Kidney epithelial cell (primary cell): ENCODE results near the gene F2RL1. TPM values are rescaled to one million over a fixed set of nuclear protein-coding genes. Genes with fewer than 3 reads are reported as not detected.
"Not testable (repeated sequence)": the region's sequence is repeated elsewhere in the genome, so short reads cannot be mapped to it uniquely, and the experiment has no call there.

Source experiments
- DNase-seq: peaks from one replicate; pipeline ENCODE4 v3.0.0-alpha.2; 2010; ENCODE audit warnings: low read depth
- H3K27me3 ChIP-seq: 2 replicates; pipeline ENCODE4 v1.6.0; 2011; ENCODE audit warnings: low read length; ENCODE audit not compliant: control insufficient read depth, insufficient read depth
- H3K36me3 ChIP-seq: 2 replicates; pipeline ENCODE4 v1.5.1; 2011; ENCODE audit warnings: low read length; ENCODE audit not compliant: control insufficient read depth, insufficient read depth
- H3K4me3 ChIP-seq: 2 replicates; pipeline ENCODE4 v1.5.1; 2011; ENCODE audit warnings: low read depth, mild to moderate bottlenecking, control low read depth, low read length
- total RNA-seq: library from RNA; depleted of rRNA; stranded (reverse); fragments of >200 nt; gene quantifications from 2 replicates; pipeline ENCODE4 v1.2.3, GENCODE V29; 2015
- TF ChIP-seq, protein P1 (sequence below): IDR thresholded peaks from 2 replicates; pipeline ENCODE4 v1.5.1; 2011; ENCODE audit warnings: mild to moderate bottlenecking, moderate library complexity, low read length, control low read depth, inconsistent platforms; ENCODE audit not compliant: insufficient read depth, poor library complexity, severe bottlenecking

The F2RL1 gene
- total RNA-seq, 1 donor from 2014 or later = 144 TPM

DNA sequence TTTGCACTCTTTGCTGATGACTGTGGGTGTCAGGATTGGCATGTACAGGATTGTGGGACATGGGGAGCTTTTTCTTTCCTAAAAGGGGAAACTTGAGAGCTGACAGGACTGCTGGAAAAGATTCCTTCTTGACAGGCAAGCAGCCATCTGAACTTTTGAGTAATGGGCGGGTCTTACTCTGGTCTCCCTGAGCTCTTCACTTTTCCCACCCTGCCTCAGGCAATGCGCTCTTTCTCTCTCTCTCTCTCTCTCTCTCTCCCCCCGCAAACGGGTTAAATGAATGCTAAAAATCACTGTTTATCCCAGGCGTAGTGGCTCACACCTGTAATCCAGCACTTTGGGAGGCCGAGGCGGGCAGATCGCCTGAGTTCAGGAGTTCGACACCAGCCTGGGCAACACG lies 37.1 kb upstream of the F2RL1 start:
- Histone ChIP-seq H3K36me3 (no peaks in the 10 kb centered on the region), H3K4me3 (no peak overlapping the region), H3K27me3 (no peaks in the 10 kb centered on the region)
- TF ChIP-seq, protein P1, sequence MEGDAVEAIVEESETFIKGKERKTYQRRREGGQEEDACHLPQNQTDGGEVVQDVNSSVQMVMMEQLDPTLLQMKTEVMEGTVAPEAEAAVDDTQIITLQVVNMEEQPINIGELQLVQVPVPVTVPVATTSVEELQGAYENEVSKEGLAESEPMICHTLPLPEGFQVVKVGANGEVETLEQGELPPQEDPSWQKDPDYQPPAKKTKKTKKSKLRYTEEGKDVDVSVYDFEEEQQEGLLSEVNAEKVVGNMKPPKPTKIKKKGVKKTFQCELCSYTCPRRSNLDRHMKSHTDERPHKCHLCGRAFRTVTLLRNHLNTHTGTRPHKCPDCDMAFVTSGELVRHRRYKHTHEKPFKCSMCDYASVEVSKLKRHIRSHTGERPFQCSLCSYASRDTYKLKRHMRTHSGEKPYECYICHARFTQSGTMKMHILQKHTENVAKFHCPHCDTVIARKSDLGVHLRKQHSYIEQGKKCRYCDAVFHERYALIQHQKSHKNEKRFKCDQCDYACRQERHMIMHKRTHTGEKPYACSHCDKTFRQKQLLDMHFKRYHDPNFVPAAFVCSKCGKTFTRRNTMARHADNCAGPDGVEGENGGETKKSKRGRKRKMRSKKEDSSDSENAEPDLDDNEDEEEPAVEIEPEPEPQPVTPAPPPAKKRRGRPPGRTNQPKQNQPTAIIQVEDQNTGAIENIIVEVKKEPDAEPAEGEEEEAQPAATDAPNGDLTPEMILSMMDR = no peak
- DNase-seq = no peak

GRCh38 chr5:76782444-76782843 lies 36.4 kb upstream of the F2RL1 start:
- DNase-seq = no peak
- no peaks in the 10 kb centered on the region for H3K27me3 ChIP-seq
- H3K4me3 ChIP-seq = no peak overlapping the region
- H3K36me3 ChIP-seq = no peaks in the 10 kb centered on the region
- TF ChIP-seq, protein P1 = no peak

GRCh38 chr5:76787237-76787636 lies 31.6 kb upstream of the F2RL1 start:
- DNase-seq = peak; percentile 62
- H3K4me3 ChIP-seq = no peak overlapping the region
- no peaks in the 10 kb centered on the region for H3K36me3 ChIP-seq
- H3K27me3 ChIP-seq = no peaks in the 10 kb centered on the region
- TF ChIP-seq, protein P1 = no peak

DNA sequence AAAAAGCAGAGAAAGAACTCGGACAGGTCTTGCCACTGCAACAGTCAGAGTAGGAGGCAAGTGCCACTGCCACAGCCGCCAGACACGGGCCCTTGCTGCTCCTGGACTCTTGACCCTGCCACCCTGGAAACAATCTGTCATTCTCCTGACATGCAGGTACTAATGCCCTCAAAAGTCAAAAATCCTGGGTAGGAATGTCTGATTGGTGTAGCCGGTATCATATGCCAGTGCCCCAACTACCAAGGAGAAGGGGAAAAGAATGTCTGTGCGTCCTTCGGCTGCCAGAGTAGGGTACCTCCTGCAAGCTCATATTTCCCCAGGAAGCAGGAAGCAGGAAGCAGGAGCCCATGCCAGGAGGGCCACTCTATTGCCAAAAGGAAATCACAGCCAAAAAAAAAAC lies 30.5 kb upstream of the F2RL1 start:
- H3K27me3 ChIP-seq = no peaks in the 10 kb centered on the region
- no peak overlapping the region for H3K4me3 ChIP-seq
- no peak for DNase-seq
- H3K36me3 ChIP-seq = no peaks in the 10 kb centered on the region
- TF ChIP-seq, protein P1 = no peak

- H3K4me3 ChIP-seq, H3K27me3 ChIP-seq, DNase-seq, H3K36me3 ChIP-seq: not testable (repeated sequence)
These were observed 29.6 kb upstream of the F2RL1 start for GRCh38 chr5:76789275-76789674.

DNA sequence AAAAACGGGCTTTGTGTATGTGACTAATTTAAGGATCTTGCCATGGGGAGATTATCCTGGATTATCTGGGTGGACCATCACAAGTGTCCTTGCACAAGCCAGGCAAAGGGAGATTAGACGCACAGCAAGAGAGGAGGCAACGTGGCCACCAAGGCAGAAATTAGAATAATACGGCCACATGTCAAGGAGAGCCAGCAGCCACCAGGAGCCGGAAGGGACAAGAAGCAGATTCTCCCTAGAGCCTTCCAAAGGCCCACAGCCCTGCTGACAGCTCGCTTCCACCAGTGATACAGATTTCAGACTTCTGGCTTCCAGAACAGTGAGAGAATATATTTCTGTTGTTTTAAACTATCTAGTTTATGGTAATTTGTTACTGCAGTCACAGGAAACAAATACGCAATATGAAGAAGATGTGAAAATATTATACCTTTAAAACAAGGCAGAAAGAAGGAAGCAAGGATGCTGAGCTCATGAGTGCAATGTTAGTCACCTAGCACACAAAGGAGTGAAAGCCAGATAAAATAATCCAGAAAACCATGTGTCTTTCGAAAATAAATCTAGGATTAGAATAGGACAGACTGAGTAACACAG lies 28.7 kb upstream of the F2RL1 start:
- Histone ChIP-seq H3K4me3 (no peak overlapping the region), H3K27me3 (no peaks in the 10 kb centered on the region), H3K36me3 (no peaks in the 10 kb centered on the region)
- DNase-seq = no peak
- TF ChIP-seq, protein P1 = no peak
